ENCODE data around the gene WDR43. TPM values are rescaled to one million over a fixed set of nuclear protein-coding genes. Genes with fewer than 3 reads are reported as not detected.

WDR43 gene
- total and polyA plus RNA-seq, 11 donors = 4.5 to 35.9 (median 22.5) TPM

GRCh38 chr2:28951910-28952835 is 57.7 kb downstream of the WDR43 start:
- ATAC-seq = peak; percentile 20 to 82 (median 60)
- Histone ChIP-seq H3K9me3 (peaks cover 0 to 8% (median 0%) of the 10 kb centered on the region in 12 donors), H3K27me3 (no peaks in the 10 kb centered on the region), H3K36me3 (peaks cover 0 to 24% (median 18%) of the 10 kb centered on the region in 9 donors), H3K4me3 (no peak overlapping the region), H3K4me1 (peaks cover 0 to 24% (median 0%) of the 10 kb centered on the region in 12 donors), H3K27ac (peak overlapping the region in 2 of 12 donors; percentile 41 to 53)
- WGBS, 4 donors = 77 to 81% (median 79%) methylated on average over 13 of the region's 13 CpGs
- TF ChIP-seq POLR2A (IDR thresholded peaks at IDR 0.05) (no peak), CTCF (IDR thresholded peaks at IDR 0.05) (no peak)
- intact Hi-C loops (cut with DNase I) = loop anchor here in 3 of 10 donors (10.0 kb wide), 3 partner anchors 387 to 1073 kb away; no protein-coding TSS in a partner anchor
- DNase-seq = no peak

DNA sequence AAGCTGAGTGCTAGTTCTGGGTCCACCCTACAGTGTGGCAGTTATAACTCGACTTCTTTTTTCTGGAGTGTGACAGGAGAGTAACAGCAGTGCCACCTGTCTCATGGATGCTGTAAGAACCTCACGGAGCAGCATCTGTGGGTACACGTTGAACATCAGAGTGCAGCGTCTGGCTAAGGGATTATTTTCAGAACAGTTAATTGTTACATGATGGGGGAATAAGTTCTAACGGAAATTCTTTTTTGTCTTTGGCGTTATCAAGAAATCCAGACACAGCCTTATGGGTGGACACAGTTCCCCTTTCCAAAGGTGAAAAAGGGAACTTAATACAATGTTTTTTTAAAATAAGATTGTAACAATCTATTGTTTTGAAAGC is 58.4 kb downstream of the WDR43 start:
- no peak overlapping the region for H3K4me3 ChIP-seq
- intact Hi-C loops (cut with DNase I) = loop anchor here in 3 of 10 donors (10.0 kb wide), 3 partner anchors 388 to 1072 kb away; no protein-coding TSS in a partner anchor
- DNase-seq (no peak), ATAC-seq (peak in 3 of 4 donors; percentile 19 to 36 (median 25))
- H3K27ac ChIP-seq = peak overlapping the region in 1 of 12 donors; percentile 53
- WGBS, 4 donors = 29 to 38% (median 36%) methylated on average over 6 of the region's 6 CpGs
- TF ChIP-seq POLR2A (IDR thresholded peaks at IDR 0.05) (no peak), CTCF (IDR thresholded peaks at IDR 0.05) (peak in 1 of 12 donors; percentile 22)
- H3K9me3 ChIP-seq = peaks cover 0 to 8% (median 0%) of the 10 kb centered on the region in 12 donors
- peaks cover 0 to 17% (median 15%) of the 10 kb centered on the region in 9 donors for H3K36me3 ChIP-seq
- H3K27me3 ChIP-seq = no peaks in the 10 kb centered on the region
- peaks cover 0 to 24% (median 0%) of the 10 kb centered on the region in 12 donors for H3K4me1 ChIP-seq

GRCh38 chr2:28955467-28955866 is 61.0 kb downstream of the WDR43 start:
- no peak overlapping the region for H3K27ac ChIP-seq
- peaks cover 0 to 28% (median 3%) of the 10 kb centered on the region in 12 donors for H3K4me1 ChIP-seq
- no peaks in the 10 kb centered on the region for H3K27me3 ChIP-seq
- no peaks in the 10 kb centered on the region for H3K36me3 ChIP-seq
- no peaks in the 10 kb centered on the region for H3K9me3 ChIP-seq
- DNase-seq (no peak), ATAC-seq (no peak)
- intact Hi-C loops (cut with DNase I) = loop anchor here in 8 of 10 donors (5.0 to 10.0 kb wide), 8 partner anchors 57 to 1117 kb away; partner anchors contain the start of genes ALK (in 1 of the 8) and CLIP4 (in 1 of the 8)
- WGBS, 4 donors = 41 to 73% (median 63%) methylated on average over 5 of the region's 5 CpGs
- H3K4me3 ChIP-seq = no peak overlapping the region
- TF ChIP-seq CTCF (IDR thresholded peaks at IDR 0.05) (no peak), POLR2A (IDR thresholded peaks at IDR 0.05) (no peak)

- Histone ChIP-seq H3K27ac (no peak overlapping the region), H3K27me3 (no peaks in the 10 kb centered on the region), H3K36me3 (no peaks in the 10 kb centered on the region), H3K4me1 (peaks cover 0 to 28% (median 3%) of the 10 kb centered on the region in 12 donors), H3K9me3 (no peaks in the 10 kb centered on the region), H3K4me3 (peak overlapping the region in 1 of 12 donors; percentile 43)
- no peak for DNase-seq
- 9 to 44% (median 17%) methylated on average over 11 of the region's 11 CpGs for WGBS, 4 donors
- TF ChIP-seq POLR2A (IDR thresholded peaks at IDR 0.05) (no peak), CTCF (IDR thresholded peaks at IDR 0.05) (no peak)
- no peak for ATAC-seq
- intact Hi-C loops (cut with DNase I) = loop anchor here in 8 of 10 donors (5.0 to 10.0 kb wide), 8 partner anchors 56 to 1116 kb away; partner anchors contain the start of genes ALK (in 1 of the 8) and CLIP4 (in 1 of the 8)
These were observed 62.0 kb downstream of the WDR43 start for GRCh38 chr2:28956415-28956826.
